NCI-H2171 (cell line): ENCODE data around the gene RPA1.
A peak's percentile ranks its signal among the peaks of the same experiment; 100 is the strongest.
"Not testable (repeated sequence)": the region's sequence is repeated elsewhere in the genome, so short reads cannot be mapped to it uniquely, and the experiment has no call there.

Experiments
- DNase-seq: peaks from one replicate; lab custom pipeline; 2025; lab: John Stamatoyannopoulos, UW

RPA1 gene

DNA sequence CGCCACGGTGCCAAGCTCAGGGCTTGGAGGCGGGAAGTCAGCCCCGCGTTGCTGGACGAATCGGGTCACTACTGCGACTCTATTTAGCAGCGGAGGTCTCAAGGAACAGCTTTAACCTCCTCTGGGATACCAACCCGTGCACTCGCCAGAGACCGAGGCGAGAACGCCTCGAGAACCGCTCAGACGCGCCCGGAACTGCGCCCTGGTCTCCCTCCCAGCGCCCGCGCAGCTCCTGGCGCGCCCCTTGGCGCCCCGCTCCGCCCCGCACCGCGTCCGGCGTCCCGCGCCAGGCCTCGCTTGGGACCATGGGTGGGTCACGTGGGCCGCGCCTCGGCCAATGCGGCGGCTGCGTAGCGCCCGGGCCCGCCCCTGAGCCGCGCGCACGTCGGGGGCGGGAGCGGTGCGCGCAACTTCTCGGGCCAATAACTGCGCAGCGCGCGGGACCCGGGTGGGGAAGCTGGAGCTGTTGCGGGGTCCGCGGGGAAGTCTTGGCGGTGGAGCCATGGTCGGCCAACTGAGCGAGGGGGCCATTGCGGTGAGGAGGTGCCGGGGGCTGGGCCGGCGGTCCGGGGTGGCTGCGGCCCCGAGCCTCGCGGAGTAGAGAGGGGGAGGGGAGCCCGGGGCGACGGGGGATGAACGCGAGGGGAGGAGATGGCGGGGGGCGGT is at the start of gene RPA1, which contains the start of gene SMYD4:
TSS of gene RPA1 (plus strand) at position 414 of the 666 bp plus-strand sequence. CDS start at position 503, 89 bp downstream.
TSS of gene SMYD4 (minus strand) at position 311 of the 666 bp plus-strand sequence. CDS start 1,908 bp downstream, outside the sequence.
- peak; percentile 99 for DNase-seq

DNA sequence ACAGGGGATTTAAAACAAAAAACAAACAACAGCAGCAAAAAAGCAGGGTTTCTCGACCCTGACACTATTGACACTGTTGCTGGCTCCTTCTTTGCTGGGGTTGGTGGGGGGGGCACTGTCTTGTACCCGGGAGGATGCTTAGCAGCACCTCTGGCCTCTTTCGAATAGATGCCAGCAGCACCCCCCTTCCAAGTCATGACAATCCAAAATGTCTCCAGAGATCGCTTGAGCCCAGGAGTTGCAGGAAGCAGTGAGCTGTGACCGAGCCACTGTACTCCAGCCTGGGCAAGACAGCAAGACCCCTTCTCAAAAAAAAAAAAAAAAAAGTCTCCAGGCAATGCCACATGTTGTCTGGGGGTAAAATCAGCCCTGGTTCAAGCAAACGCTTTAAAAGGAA is 47.6 kb upstream of the RPA1 start:
- no peak for DNase-seq

DNA sequence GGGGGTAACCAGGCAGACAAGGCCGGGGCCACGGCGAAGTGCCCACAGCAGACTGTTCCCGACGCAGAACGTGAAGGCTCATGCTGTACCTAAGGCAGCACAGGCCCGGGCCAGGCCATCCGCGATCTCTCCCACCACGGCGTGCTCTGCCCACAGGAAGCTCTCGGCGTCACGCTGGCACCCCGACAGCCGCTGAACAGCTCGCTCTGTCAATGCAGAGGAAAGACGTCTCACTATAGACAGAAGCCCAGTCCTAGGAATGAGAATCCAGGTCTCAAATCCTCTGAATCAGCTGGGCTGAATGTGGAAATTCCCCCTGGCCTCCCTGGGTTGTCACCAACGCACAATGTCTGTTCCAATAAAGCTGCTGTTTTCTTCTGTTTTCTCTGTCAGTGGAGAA is 46.5 kb upstream of the RPA1 start:
- no peak for DNase-seq

DNA sequence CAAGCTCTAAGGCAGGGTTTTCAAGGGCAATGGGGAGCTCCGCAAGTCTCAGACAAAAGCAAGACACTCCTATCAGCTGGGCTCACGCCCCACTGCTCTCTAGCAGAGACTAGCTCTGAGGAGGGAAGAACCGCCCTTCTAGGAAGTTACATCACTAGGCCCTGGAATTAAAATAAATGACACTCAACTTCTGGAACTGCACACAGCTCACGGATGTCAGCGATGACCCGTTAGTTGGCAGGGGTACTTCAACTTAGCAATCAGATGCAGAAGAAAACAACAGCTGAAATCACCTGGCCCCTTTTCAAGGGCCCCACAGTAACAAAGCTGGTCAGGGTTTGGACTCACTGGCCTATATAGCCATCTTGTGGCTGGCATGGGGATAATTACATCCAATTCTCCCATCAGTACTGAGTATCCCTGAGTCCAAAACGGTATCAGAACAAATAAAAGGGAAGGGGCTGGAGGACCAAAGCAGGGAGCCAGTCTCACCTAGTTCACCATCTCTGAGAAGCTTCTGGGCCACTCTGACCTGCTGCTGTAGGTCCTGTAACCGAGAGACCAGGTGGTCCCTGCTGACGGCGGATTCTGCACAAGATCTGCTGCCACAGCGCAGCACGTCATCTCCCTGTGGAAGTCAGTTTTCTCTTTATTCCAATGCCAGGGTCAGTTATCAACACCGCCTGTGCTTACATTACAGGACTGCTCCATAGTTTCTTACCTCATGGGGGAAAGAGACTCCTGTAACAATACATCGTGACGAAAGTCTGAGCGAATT is 45.8 kb upstream of the RPA1 start:
- no peak for DNase-seq

DNA sequence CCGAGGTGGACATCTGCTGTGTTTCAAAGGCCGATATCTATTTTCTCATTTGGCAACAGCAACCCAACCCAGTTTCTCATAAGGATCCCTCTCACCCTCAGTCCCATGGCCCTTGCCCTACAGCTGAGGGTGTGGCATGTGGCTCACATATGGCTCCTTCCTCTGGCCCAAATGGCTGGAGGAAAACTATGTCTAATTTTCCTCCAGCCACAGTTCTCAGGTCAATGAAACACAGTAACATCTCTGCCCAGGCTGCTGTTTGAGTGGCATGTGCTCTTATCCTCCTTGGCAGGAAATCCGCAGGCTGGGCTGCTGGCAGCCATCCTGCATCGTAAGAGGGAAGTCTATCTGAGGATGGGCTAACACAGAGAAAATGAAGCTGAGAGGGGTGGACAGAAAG is 43.9 kb upstream of the RPA1 start:
- DNase-seq, result no peak

DNA sequence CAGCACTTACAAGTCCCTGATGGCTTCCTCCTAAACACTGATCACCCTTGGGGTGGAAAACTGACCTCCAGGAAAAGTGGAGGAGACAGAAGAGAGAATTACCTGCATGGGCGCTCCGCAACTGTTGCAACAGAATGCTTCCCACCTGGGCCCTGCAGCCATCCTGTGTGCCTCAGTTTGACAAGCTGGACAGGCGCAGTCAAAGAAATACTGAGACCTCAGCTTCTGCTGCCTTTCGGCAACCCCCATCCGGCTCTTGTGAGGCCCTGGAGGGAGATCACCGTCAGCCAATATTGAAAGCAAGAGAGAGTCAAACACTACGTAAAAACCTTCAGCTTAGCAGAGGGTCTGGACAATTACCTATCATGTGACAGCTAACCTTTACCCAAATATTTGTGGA is 43.1 kb upstream of the RPA1 start:
- no peak for DNase-seq

DNA sequence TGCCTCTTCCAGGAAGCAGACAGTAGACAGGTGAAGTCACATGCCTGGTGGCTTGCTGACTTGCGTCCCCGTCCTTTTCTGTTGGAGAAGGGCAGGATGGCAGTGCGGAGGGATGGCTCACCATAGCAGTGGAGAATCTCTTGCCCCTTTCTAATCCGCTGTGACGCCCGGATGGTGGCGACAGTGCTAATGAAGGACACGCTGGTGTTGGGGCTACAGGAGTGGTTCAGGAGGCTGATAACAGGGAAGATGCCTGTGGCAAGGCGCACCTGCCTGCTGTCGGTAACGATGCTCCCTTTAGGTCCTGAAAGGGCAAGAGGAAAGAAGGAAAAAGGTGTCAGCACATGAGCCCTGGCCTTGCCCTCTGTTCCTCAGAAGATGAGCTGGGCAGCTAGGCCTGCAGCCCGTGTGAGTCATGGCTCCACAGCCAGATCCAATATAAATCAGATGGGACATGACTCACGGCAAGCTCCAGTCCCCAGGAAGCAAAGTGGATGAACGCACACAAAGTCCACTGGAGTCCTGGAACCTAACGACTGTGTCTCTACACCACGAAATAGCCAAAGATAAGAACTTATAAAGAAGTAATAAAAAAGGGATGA is 42.4 kb upstream of the RPA1 start:
- no peak for DNase-seq

DNA sequence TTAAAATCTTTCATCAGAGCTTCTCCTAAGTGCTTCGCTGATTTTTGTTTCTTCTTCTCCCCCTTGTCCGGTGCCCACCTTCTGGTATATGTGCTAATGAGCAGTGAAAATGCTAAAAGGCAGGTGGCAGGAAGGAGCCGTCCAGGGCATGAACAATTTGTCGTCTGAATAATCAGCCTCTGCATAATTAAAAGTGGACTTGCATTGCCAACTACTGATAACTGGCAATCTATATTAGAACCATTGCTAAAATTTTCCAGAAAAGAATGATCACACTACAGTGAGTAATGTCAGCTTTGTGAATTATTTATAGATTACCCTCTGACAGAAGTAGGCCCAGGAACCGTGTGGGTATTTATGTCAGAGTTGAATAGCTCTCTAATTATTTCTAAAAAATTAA is 39.9 kb upstream of the RPA1 start:
- no peak for DNase-seq

DNA sequence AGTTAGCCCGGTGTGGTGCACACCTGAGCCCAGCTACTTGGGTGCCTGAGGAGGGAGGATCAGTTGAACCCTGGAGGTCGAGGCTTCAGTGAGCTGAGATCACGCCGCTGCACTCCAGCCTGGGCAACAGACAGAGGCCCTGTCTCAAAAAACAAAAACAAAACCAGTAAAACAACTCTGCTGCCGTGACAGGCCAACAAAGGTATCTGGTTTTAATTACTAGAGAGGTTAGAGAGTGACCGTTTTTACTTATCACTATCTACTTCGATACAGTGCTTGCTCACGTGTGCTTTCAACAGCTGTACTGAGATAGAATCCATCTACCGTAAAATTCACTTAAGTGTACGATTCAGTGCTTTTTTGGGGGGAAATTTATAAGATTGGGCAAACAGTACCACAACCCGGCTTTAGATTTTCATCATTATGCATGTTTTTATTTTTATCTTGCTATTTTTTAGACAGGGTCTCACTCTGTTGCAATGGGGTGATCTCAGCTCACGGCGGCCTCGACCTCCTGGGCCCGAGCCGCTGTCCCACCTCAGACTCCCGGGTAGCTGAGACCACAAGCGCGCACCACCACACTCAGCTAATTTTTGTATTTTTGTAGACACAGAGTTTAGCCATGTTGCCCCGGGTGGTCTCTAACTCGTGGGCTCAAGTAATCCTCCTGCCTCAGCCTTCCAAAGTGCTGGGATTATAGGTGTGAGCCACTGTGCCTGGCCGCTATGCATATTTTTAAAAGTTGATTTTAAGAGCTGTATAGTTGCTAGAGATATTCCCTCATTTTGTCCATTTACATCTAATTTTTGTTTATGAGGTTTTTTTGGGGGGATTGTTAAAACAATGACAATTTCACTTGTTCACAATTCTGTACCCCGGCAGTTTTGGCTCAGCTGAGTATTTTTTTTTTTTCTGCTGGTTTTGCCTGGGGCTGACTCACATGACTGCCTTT is 37.0 kb upstream of the RPA1 start:
- DNase-seq, result no peak

DNA sequence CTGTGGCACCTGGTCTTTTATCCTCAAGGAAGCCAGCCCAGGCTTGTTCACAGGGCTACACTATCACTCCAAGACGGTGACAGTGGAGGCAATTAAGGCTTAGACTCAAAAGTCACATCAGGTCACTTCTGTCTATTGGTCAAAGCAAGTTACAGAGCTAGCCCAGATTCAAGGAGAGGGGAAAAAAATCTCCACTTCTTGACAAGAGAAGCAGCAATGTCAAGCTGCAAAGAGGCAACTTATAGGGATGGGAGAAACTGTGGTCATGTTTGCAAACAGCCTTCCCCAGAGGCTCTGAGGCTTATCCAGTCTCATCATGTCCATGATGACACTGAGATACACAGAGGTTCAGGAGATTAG is 36.4 kb upstream of the RPA1 start:
- peak; percentile 94 for DNase-seq

DNA sequence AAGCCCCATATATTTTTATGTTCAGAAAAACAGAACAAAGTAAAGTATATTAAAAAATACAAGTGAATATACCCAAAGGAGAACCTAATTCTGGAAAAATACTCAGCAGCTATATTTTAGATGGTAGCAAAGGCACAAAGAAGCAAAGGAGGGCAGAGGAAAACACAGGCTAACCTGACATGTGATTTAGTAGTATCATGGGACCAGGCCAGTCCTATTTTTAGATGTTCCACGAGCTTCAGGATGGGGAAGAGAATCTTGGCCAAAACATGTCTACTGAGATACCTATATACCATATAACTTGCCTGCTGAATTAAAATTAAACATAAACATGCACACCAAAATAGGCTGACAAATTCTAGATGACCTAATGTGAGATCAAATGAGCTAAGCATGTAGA is 33.0 kb upstream of the RPA1 start:
- DNase-seq, result no peak

DNA sequence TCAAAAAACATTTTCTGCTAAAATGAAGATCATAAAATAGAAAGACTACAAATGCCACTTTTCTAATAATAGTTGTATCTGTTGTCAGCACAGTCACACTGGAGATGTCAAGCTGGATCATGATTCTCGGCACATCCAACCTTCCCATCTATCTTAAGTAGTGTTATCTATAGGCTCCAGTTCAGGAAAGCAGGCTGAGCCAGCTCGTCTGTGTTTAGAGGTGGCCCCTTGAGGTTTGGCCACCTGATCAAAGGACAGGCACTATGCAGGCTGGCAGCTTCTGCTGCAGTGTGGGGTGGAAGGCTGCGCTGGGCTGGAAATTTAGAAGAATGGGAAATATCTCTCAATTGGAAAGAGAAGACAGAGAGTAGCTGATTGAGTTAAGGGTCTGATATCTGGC is 32.5 kb upstream of the RPA1 start:
- peak; percentile 57 for DNase-seq

DNA sequence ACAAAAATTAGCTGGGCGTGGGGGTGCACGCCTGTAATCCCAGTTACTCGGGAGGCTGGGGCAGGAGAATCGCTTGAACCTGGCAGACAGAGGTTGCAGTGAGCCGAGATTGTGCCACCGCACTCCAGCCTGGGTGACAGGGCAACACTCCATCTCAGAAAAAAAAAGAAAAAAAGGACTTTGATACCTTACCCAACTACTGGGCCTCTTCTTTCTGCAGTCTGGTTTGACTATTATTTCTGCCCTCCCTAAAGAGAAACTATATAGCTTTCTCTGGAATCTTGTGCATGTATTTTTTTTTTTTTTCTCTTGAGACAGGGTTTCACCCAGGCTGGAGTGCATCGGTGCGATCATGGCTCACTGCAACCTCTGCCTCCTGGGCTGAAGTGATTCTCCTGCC is 32.0 kb upstream of the RPA1 start:
- DNase-seq, result not testable (repeated sequence)

DNA sequence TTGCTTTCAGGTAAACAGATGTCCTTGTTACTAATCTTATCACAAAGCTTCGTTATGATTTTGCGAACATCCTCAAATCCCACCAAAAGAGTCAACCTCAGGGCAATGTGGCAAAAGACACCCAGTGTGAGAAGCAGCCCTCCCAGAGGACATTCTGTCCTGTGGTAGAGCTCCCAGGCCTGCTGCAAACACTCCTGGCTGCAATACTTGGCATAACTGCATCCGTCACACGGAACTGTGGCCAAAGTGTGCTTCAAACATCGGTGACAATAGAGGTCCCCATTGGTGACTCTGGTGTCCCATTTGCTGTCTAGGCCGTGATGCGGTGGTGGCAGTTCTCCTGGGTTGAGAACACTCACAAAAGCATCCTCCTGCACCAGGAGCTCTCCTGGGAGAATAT is 29.6 kb upstream of the RPA1 start:
- DNase-seq, result no peak

DNA sequence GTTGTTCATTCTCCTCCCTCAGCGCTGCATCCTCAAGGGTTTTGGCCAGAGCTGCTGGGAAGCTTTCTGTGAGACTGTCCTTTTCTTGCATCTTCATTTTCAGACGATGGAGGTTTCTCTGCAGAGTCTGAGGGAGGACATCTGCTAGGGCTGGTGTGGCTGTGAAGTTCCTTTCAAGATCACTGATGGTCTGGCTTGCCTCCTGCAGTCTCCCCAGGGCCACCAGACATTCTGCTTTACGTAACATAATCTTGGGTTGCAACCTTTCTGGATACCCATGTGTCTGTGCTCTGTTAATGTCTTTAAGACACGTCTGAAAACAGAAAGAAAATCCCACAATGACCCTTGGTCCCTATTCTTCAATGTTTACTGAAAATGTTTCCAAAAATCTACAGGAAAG is 29.1 kb upstream of the RPA1 start:
- no peak for DNase-seq

DNA sequence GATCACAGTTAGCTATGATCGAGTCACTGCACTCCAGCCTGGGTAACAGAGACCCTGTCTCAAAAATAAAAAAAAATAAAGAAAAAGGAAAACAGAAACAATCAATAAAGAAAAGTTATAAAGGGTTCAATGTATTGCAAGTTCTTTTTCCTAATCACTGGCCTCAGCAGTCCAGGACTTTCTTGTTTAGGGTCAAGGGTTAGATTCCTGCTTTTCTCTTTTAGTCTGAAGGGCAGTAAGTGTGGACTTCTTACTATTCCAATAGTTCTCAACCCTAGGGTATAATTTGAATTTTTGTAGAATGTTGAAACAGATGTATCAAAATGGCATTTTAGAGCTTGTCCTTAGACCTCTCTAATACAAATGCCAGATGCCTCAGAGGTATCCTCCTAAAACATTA is 27.4 kb upstream of the RPA1 start:
- no peak for DNase-seq

DNA sequence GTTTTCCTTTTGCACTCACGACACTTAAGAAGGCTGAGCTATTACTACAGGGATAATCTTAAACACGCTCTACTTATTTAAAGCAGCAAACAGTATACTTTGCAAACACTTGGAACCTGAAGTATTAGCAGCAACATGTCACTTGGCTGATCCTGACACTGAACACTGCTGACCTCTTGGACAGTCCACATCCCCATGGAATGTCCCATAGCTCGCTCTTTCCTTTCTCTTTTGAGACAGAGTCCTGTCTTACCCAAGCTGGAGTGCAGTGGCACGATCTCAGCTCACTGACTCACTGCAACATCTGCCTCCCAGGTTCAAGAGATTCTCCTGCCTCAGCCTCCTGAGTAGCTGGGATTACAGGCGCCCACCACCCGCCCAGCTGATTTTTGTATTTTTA is 26.5 kb upstream of the RPA1 start:
- no peak for DNase-seq

DNA sequence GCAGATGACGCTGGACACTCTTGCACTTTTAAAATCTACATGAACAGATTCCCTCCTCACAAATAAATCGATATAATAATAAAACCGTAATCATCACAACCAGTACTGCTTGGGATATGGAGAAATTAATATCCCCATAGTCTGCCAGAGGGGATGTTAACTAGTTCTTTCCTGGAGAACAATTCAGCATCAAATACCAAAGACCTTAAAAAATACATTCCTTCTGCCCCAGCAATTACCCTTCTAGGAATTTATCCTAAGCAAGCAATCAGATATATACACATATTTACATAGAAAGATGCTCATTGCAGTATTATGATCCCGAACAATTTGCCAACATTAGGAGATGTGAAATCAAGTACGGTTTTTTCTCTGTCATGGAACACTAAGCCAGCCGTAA is 21.9 kb upstream of the RPA1 start:
- DNase-seq, result no peak

DNA sequence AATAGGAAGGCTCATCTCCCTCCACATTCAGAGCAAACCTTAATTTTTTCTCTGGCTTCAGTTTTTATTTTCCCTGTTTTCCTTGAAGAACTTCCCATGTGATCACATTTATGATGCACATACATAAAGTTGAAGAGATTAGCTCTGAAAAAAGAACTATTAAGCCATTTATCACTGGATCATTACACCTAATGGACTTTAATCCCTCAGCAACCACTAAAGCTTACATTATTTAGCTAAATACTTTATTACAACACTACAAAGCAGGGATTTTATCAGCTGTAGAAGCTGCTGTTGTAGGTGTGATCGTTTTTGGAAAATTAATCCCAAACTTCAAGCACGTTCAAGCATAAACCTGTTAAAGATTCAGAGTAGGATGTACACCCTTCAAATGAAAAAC is 21.2 kb upstream of the RPA1 start:
- no peak for DNase-seq

DNA sequence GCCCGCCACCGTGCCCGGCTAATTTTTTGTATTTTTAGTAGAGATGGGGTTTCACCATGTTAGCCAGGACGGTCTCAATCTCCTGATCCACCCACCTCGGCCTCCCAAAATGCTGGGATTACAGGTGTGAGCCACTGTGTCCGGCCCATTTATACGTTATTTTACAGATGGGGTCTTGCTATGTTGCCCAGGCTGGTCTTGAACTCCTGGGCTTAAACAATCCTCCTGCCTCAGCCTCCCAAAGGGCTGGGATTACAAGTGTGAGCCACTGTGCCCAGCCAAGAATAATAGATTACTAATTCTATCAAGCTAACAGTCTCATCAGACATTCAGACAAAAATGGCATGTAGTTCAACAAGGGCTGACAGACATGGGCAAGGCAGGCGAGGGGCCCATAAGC is 20.0 kb upstream of the RPA1 start:
- not testable (repeated sequence) for DNase-seq

DNA sequence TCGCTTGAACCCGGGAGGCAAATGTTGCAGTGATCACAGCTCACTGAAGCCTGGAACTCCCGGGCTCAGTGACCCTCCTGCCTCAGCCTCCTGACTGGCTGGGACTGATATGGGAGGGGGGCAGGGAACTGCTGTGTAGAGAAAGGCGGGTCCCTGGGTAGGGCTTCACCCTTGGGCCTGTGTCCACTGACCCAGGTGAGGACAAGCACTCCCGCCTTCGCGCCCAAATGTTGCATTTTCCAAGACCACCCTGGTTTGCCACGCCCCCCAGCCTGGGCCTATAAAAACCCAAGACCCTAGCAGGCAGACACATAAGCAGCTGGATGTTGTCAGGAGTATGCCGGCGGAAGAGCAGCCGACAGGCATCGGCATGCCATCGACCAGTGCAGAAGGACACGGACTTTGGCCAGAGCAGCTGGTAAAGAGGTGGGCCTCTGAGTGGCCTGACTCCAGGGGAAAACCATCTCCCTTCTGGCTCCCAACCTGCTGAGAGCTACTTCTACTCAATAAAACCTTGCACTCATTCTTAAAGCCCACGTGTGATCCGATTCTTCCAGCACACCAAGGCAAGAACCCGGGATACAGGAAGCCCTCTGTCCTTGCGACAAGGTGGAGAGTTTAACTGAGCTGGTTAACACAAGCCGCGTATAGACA is 19.2 kb upstream of the RPA1 start:
- DNase-seq, result no peak

DNA sequence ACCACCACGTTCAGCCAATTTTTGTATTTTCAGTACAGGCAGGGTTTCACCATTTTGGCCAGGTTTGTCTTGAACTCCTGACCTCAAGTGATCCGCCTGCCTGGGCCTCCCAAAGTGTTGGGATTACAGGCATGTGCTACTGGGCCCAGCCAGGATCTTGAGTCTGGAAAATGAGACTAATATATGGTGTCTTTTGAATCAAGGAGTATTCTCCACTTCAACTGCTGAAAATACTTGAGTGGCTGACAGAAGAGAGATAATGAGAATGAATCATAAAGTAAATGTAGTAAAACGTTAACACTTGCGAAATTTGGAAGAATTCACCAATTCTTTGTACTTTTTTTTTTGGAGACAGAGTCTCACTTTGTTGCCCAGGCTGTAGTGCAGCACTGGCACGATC is 16.7 kb upstream of the RPA1 start:
- no peak for DNase-seq
